ENCODE results near the gene PYCARD. TPM values are rescaled to one million over a fixed set of nuclear protein-coding genes. Genes with fewer than 3 reads are reported as not detected.

Gene PYCARD
- total RNA-seq, 1 experiment from 2014 or later, result 72.9 TPM

- Histone ChIP-seq H3K36me3 (ENCODE audit: low read depth) (peaks cover 48% of the 10 kb centered on the region), H3K79me2 (ENCODE audit: low read depth) (peaks cover 73% of the 10 kb centered on the region), H3K4me2 (peak overlapping the region; percentile 91), H4K20me1 (ENCODE audit: insufficient read depth) (peaks cover 59% of the 10 kb centered on the region), H2AFZ (no peak overlapping the region), H3K9me2 (ENCODE audit: insufficient read depth) (no peaks in the 10 kb centered on the region), H3K4me3 (peak overlapping the region; percentile 83), H3K27ac (peak overlapping the region; percentile 94; the same call in 1 of the 2 replicates), H3K4me1 (replicated peaks; ENCODE audit: insufficient read depth) (peaks cover 22% of the 10 kb centered on the region), H3K27me3 (ENCODE audit: insufficient read depth, low read depth) (no peaks in the 10 kb centered on the region), H3K9me3 (ENCODE audit: insufficient read depth, low read depth) (no peaks in the 10 kb centered on the region), H3F3A (ENCODE audit: insufficient read depth, low read depth) (peaks cover 48% of the 10 kb centered on the region)
- ChIA-PET POLR2A (ENCODE audit: unreplicated experiment) (interaction anchor here (0.5 to 1.6 kb wide), 6 partner anchors 16 to 271 kb away, joined by 3 to 12 read pairs (median 6); partner anchors contain the start of genes PYCARD and ZNF843), CTCF (no interaction called here)
- intact Hi-C loops (cut with micrococcal nuclease; ENCODE audit: unreplicated experiment), result no loop called here
- no peak for TF ChIP-seq EZH2 (IDR thresholded peaks at IDR 0.05; ENCODE audit: low read depth)
- TF ChIP-seq, protein P1, sequence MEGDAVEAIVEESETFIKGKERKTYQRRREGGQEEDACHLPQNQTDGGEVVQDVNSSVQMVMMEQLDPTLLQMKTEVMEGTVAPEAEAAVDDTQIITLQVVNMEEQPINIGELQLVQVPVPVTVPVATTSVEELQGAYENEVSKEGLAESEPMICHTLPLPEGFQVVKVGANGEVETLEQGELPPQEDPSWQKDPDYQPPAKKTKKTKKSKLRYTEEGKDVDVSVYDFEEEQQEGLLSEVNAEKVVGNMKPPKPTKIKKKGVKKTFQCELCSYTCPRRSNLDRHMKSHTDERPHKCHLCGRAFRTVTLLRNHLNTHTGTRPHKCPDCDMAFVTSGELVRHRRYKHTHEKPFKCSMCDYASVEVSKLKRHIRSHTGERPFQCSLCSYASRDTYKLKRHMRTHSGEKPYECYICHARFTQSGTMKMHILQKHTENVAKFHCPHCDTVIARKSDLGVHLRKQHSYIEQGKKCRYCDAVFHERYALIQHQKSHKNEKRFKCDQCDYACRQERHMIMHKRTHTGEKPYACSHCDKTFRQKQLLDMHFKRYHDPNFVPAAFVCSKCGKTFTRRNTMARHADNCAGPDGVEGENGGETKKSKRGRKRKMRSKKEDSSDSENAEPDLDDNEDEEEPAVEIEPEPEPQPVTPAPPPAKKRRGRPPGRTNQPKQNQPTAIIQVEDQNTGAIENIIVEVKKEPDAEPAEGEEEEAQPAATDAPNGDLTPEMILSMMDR (conservative IDR thresholded peaks at IDR 0.05), result no peak
- DNase-seq, result peak in 1 of 2 experiments; percentile 31
- TSS peak; percentile 31 for BruUV-seq (replicated peaks)
These were observed 21.3 kb downstream of the PYCARD start for GRCh38 chr16:31181102-31181830.

DNA sequence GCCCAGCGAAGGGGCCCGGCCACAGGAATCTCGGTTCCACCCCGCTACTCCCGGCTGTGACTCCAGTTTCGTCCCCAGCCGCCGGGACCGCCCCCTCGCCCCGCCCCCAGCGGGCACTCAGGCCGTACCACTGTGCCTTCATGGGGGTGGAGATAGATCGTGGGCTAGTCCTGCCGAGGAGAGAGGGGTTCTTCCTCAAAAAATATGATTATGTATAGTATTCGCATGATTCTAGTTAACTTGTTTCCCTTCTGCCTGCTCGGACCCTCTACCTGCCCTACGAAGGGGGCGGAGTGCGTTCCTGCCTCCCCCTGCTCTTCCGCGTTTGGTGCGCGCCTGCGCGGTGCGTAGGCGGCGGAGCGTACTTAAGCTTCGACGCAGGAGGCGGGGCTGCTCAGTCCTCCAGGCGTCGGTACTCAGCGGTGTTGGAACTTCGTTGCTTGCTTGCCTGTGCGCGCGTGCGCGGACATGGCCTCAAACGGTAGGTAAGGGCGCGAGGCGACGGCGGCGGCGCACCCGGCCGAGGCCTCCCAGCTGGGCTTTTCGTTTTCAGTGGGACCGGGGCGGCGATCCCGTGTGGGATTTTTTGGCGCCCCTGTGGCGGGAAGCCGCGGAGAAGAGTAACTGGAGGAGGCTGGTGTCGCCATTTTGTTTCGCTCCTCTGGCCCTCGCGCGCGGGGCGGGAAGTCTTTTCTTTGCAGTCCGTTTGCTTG lies 22.7 kb downstream of the PYCARD start, which contains the start of gene FUS:
Gene FUS (plus strand): TSS at position 393 of the 713 bp plus-strand sequence. CDS start 76 bp downstream, at position 469.
- H4K20me1 ChIP-seq (ENCODE audit: insufficient read depth), result peaks cover 45% of the 10 kb centered on the region

More for the DNA sequence above, 22.7 kb downstream of the PYCARD start, which contains the start of gene FUS:
- CTCF ChIA-PET, result interaction anchor here (0.6 to 1.7 kb wide), 3 partner anchors 38 to 185 kb away, joined by 3 to 21 read pairs (median 10); no protein-coding TSS in a partner anchor
- intact Hi-C loops (cut with micrococcal nuclease; ENCODE audit: unreplicated experiment), result loop anchor here (1.0 kb wide), 4 partner anchors 30 to 183 kb away; partner anchors contain the start of genes PRSS36, ZNF646 and ZNF668
- POLR2A ChIA-PET (ENCODE audit: unreplicated experiment), result interaction anchor here (0.5 to 1.7 kb wide), 16 partner anchors 13 to 694 kb away, joined by 3 to 20 read pairs (median 5); partner anchors contain the start of genes KAT8, PYCARD, ZNF267 and ZNF843
- Histone ChIP-seq H3K9me2 (ENCODE audit: insufficient read depth) (no peaks in the 10 kb centered on the region), H3K79me2 (ENCODE audit: low read depth) (peaks cover 59% of the 10 kb centered on the region), H3K27ac (peak within 1 kb of the TSS; percentile 94), H3K4me3 (peak within 1 kb of the TSS; percentile 83), H2AFZ (peak within 1 kb of the TSS; percentile 91), H3K4me1 (replicated peaks; ENCODE audit: insufficient read depth) (peaks cover 22% of the 10 kb centered on the region), H3F3A (ENCODE audit: insufficient read depth, low read depth) (peaks cover 35% of the 10 kb centered on the region), H3K4me2 (peak within 1 kb of the TSS; percentile 91), H3K9me3 (ENCODE audit: insufficient read depth, low read depth) (no peaks in the 10 kb centered on the region), H3K27me3 (ENCODE audit: insufficient read depth, low read depth) (no peaks in the 10 kb centered on the region), H3K36me3 (ENCODE audit: low read depth) (peaks cover 35% of the 10 kb centered on the region)
- TF ChIP-seq EZH2 (IDR thresholded peaks at IDR 0.05; ENCODE audit: low read depth), result no peak
- TF ChIP-seq, protein P1 (conservative IDR thresholded peaks at IDR 0.05), result no peak
- BruUV-seq (replicated peaks), result no TSS peak
- DNase-seq, result peak; percentile 80 to 93
